Measurements from ENCODE around the gene MCF2L.

- no peak for TF ChIP-seq FOXK1 (CRISPR knock-in tag; IDR thresholded peaks at IDR 0.05; ENCODE audit: borderline replicate concordance)
- TF ChIP-seq SMC3 (conservative IDR thresholded peaks at IDR 0.05; ENCODE audit: insufficient read depth, low read depth, low read length), result no peak
- no peak for TF ChIP-seq REST (IDR thresholded peaks at IDR 0.05; ENCODE audit: borderline replicate concordance)
- no peak for TF ChIP-seq REST (CRISPR knock-in tag; IDR thresholded peaks at IDR 0.05; ENCODE audit: low read depth)
- TF ChIP-seq ZBTB43 (CRISPR knock-in tag; IDR thresholded peaks at IDR 0.05), result no peak
- no peak for TF ChIP-seq MTA3 (IDR thresholded peaks at IDR 0.05; ENCODE audit: borderline replicate concordance)
Observed at GRCh38 chr13:113094410-113094800, 125.4 kb downstream of the MCF2L start.

Measured in K562 (cell line).